HG02973 (cell line): Measurements from ENCODE around the gene LARP1.

Experiments
- ATAC-seq: cut with Tn5 transposase; IDR thresholded peaks from one replicate; pipeline ENCODE4 v1.9.1; 2021; ENCODE audit warnings: moderate library complexity; ENCODE audit not compliant: unreplicated experiment

LARP1 gene

DNA sequence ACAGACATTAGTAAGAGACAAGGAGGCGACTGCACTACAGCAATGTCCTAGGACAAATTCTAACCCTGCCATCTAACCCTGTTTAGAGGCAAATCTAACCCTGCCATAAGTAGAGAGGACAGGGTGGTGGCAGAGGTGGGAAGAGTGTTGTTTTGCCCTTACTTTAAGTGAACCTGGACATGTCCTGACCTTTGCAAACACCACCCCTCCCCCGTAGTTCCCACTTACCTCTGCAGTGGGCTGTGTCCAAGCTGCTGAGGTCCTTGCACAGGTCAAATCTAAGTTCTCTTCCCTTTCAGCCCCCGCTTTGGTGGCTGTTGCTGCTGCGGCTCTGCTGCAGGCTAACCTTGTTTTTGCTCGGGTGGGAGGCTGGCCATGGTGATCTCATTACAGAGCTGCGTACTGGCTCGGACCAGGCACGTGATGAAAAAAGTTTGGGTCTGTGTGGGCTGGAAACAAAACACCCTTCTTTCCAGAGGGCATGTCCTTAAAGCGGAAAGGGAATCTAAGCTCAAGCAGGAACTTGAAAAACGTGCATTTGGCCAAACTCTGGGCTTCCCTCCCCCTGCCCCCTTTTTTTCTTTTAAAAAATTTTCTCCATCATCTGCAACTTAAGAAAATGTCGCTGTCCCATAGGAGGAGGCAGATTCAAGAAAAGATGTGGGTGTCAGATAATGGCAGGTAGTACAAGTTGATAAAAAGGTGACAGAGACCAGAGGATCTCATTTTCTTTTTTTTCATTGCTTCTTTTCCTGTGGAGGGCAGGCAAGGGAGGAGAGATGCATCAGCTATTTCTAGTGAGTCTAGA, 95.3 kb downstream of the LARP1 start, which contains the start of gene FAXDC2:
Gene FAXDC2 (minus strand): TSS at position 349 of the 808 bp plus-strand sequence. CDS start 12,425 bp downstream, outside the sequence.
- no peak for ATAC-seq

DNA sequence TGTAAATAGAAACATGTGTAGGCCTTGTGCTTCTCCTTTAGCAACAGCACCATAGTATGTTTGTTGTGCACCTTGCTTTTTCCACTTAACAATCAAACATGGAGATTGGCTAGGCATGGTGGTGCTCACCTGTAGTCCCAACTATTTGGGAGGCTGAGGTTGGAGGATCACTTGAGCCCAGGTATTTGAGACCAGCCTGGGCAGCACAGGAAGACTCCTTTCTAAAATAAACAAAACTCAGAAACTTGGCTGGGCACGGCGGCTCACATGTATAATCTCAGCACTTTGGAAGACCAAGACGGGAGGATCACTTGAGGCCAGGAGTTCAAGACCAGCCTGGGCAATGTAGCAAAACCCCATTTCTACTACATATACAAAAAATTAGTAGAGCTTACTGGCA, 96.2 kb downstream of the LARP1 start:
- no peak for ATAC-seq

DNA sequence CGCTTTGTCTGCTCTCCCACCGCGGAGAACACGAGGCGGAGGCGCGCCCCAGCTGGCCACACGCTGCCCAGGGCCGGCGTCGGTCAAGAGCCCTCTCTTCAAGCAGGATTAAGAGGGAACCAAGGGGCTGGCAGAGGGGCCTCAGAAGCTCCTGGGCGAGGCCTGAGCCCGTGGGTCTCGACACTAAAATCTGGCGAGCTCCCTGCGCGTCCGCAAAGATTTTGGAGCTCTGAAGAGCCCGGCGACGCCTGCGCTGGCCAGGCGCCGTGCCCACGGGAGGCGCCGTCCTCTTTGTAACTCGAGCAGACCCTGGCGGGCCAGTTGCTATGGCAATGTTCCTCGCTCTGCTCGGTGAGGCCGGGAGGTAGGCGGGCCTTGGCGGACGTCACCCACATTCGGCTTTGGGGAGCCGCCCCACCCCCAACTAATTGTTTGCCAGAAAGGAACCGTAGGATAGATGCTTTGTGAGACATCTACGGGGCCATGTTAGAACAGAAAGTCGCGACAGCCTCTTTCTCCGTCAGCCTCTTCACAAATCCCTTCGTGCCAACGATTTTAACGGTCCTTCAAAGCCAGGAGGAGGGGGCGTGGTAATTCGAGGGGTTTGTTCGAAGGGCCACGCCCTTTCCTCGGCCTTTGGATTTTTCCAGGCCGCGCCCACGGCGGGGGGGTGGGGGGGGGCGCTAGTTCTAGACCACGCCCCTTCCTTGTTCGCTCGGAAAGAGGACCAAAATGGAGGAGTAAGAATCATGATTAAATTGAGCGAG, 102.5 kb downstream of the LARP1 start:
- peak; percentile 61 for ATAC-seq

DNA sequence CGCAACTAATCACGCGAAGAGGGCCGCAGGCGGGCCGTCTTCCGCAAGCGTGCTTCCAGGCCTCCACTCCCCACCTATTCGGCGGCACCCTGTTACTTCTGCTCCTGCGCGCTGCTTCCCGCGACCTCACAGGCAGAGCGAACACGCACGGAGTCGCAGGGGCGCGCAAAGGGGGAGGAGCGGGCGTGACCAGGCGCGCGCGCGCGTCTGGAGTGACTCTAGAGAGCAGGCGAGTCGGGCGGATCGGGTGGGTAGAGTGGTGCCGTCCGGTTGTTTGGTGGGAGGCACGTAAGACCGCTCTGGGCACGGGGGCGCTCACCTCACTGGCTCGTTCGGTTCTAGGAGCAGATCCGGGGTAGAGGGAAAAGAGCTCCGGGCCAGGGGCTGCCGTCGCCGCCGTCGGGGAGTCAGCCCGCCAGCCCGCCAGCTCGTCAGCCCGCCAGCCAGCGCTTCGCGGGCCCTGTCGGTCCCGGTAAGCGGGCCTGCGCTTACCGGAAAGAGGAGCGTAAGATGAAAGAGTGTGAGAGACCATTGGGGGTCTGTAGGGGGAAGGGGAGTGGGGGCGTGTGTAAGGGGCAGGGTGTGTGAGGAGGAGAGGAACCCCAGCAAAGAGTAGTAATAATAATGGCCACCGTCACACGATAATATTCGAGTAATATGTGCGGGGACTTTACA, 103.3 kb downstream of the LARP1 start, which contains the start of gene CNOT8:
Gene CNOT8 (plus strand): TSS at position 331 of the 675 bp plus-strand sequence. CDS start 4,652 bp downstream, outside the sequence.
- peak; percentile 76 for ATAC-seq

DNA sequence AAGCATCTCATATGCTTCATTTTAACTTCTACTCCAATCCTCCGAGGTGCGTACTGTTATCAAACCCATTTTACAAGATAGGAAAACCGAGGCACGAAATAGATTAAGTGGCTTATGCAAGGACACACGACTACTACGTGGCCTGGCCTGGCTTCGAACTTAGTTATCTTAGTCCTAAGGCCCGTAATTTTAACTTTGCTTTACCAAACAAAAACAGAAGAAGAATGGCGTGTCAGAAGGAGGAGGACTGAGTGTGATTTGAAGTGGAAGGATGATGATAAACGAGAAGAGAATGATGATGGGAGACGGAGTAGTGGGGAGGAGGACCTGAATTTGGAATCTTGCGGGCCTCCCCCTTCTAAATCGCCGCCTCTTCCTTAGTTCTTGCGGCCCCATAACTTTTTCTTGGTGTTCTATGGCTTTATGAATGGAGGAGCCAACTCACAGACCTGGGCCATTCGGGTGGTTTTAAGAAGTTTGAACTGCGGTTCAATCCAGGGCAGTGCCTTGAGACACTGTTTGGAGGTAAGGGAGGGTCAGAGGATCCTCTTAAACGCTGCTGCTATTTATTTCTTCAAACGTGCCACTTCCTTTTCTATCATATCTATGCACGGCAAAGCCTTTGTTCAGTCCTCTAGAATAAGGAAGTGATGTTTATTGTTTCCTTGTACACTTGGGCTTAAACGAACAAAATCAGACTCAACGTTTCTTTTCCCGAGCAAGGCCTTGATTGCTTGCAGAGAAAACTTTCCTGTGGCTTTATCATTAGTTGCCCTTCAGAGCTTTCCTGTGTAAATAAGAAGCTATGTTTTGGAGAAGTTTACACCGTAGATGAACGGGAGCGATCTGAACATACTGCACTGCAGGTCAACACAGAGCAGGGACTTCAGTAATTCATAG, 104.0 kb downstream of the LARP1 start:
- ATAC-seq, result no peak

DNA sequence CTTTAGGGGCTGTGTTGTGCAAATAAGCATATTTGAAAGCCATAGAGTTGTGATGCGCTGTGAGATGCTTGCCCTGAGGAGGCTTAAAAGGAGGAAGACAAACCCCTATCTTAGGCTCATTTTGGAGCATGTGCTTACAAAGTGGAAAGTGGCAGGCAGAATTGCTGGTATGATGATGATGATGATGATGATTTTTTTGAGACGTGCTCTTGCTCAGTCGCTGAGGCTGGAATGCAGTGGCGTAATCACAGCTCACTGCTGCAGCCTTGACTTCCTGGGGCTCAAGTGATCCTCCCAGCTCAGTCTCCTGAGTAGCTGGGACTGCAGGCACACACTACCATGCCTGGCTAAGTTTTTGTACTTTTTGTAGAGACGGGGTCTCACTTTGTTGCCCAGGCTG, 104.9 kb downstream of the LARP1 start:
- ATAC-seq, result no peak

DNA sequence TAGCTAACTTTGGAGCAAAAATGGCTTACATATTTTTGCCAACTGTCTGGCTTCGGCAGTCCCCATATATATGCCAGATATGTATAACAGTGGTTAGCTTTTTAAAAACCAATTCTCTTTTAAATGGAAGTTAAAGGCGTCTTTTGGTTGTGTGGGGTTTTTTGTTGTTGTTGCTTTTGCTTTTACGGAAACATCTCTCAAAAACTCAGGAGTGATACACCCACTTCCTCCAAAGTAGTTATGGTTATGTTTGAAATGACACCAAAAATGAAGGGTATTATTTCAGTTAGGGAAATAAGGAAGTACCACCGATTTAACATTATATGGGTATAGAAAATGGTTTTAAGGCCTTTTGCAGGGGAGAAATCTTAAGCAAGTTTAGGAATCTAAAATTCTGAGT, 105.6 kb downstream of the LARP1 start:
- ATAC-seq, result no peak

DNA sequence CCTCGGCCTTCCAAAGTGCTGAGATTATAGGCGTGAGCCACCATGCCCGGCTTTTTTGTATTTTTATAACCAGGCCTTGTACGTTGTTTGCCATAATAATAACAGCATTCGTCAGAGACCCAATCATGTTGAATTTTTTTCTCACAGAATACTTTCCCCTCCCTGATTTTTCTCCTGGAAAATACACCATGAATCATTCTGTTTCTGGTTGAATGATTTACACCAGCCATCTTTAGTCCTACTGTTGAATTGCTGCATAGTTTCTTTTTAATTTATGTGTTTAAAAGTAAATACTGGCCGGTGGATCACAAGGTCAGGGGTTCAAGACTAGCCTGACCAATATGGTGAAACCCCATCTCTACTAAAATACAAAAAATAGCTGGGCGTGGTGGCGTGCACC, 106.8 kb downstream of the LARP1 start:
- ATAC-seq, result no peak

DNA sequence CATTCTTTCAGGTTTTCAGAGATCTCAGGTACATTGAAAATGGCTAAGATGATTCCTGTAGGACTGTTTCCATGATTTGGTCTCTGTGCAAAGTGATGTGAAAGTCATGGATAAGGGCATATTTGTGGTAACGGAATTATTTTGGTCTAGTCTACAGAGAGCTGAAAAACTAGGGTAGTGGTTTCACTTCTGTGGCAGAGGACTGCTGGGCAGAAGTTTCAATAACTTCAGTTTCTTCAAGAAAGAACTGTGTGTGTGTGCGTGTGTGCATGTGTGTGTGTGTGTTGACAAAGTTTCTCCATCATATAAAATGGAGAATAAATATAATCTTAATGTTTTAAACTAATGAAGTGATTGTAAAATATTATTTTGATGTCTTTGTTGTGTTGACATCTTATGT, 107.6 kb downstream of the LARP1 start:
- no peak for ATAC-seq

DNA sequence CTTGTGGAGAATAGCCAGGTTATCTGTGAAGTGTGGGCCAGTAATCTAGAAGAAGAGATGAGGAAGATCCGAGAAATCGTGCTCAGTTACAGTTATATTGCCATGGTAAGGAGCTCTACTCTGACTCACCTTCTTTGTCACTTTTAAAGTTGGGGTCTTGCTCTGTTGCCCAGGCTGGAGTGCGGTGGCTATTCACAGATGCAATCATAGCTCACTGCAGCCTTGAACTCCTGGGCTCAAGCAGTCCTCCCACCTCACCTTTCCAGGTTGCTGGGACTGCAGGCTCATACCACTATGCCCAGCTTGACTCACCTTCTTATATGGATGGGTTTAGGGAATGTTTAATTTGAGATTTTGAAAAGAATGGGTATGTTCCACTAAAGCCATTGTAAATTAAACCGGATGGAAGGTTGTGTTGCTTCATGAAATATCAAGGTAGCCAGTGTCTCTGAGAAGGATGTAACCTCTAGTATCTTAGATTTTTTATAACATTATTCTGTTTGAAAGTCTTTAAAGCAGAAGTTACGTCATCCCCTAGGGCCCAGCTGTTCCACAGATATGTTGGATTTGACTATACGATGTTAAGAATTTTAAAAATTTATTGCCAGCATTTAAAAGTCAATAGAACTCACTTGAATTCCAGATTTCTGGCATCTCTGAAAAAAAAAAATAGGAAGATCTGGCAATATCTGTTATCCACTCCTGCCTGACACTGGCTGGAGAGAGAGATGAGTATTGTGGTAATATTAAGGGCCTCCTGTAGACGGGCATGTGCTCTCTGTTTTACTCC, 108.3 kb downstream of the LARP1 start:
- ATAC-seq, result no peak

DNA sequence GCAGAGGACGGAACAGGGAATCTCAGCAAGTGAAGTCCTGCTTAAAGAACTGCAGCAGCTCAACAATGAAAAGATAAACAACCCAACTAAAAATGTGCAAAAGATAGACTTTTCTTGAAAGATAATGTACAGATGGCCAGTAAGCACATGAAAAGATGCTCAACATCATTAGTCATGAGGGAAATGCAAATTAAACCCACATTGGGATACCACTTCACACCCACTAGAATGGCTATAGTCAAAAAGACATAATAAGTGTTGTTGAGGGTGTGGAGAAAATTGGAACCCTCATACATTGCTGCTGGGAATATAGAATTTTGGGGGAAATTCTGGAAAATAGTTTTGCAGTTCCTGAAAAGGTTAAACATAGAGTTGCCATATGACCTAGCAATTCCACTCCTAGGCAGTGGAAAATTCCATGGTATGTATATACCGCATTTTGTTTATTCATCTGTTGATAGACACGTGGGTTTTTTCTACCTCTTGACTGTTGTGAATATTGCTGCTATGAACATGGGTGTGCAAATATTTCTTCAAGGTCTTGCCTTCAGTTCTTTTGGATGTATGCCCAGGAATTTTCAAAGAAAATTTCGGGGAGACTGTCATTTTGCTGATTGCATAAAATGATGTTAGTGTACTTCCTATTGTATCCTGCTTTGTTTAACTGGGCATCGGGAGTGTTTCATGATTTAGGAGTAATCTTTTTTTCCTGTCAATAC, 110.4 kb downstream of the LARP1 start:
- ATAC-seq, result no peak

DNA sequence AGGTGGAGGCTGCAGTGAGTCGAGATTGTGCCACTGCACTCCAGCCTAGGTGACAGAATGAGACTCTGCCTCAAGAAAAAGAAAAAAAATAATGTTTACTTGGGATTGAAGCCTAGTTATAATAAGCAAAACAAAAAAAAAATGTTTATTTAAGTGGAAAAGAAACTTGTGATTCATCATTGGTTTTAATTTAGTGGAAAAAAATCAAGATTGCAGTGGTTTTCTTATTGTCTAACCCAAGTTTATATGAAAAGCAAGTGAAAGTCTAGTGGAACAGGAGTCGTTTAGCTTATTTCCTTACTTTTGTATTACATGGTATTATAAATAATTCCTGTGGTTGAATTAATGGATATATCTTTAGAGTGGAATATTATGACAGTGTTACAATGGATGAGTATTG, 111.7 kb downstream of the LARP1 start:
- ATAC-seq, result no peak
